HEK293 (cell line): ENCODE results near the gene STX4.

Experiments
- CTCF ChIA-PET: fragments of 350-600 bp; formaldehyde crosslinking; extraction: SDS; loops from one replicate; lab custom pipeline; 2021; ENCODE audit warnings: antibody characterized with exemption; lab: Yijun Ruan, JAX
- POLR2A ChIA-PET: fragments of 300-600 bp; formaldehyde crosslinking; extraction: SDS; loops from one replicate; lab custom pipeline; 2020; ENCODE audit warnings: antibody characterized with exemption, inconsistent platforms; lab: Yijun Ruan, JAX
- H3K27ac ChIP-seq: fragments of 200-500 bp; sonication (Bioruptor generic); 2 replicates; pipeline ENCODE4 v1.5.1; 2014; ENCODE audit warnings: low read depth, low read length, control low read depth, inconsistent platforms; ENCODE audit errors: extremely low read depth
- H3K36me3 ChIP-seq, 2 experiments: fragments of 200-500 bp in 1 of 2; sonication (Bioruptor generic) in 1 of 2; 1 replicate in 1 of 2; 2 replicates in 1 of 2; pipeline ENCODE4 v1.5.1; 2014 to 2017; ENCODE audit warnings: inconsistent platforms in 2 of 2, low read length in 2 of 2; ENCODE audit not compliant: control insufficient read depth in 2 of 2, insufficient read depth in 1 of 2
- H3K4me1 ChIP-seq: fragments of 200-500 bp; sonication (Bioruptor generic); 2 replicates; pipeline ENCODE4 v1.5.1; 2014; ENCODE audit warnings: mild to moderate bottlenecking, low read length, inconsistent platforms; ENCODE audit not compliant: control insufficient read depth, insufficient read depth
- H3K4me3 ChIP-seq: 2 replicates; pipeline ENCODE4 v1.5.1; 2011; ENCODE audit warnings: low read depth, mild to moderate bottlenecking, control low read depth, low read length, moderate library complexity
- H3K9me3 ChIP-seq: fragments of 200-500 bp; sonication (Bioruptor generic); 2 replicates; pipeline ENCODE4 v1.5.1; 2014; ENCODE audit warnings: low read depth, low read length, inconsistent platforms; ENCODE audit not compliant: control insufficient read depth, insufficient read depth
- GLI4 ChIP-seq: fragments of 450-650 bp; formaldehyde crosslinking; IDR thresholded peaks from 2 replicates; pipeline ENCODE4 v1.5.1; 2016; ENCODE audit warnings: missing biosample characterization, missing genetic modification characterization
- GLIS1 ChIP-seq: fragments of 450-650 bp; formaldehyde crosslinking; IDR thresholded peaks from 2 replicates; pipeline ENCODE4 v1.5.1; 2016; ENCODE audit warnings: missing biosample characterization, missing genetic modification characterization
- GLIS2 ChIP-seq: fragments of 450-650 bp; formaldehyde crosslinking; IDR thresholded peaks from 2 replicates; pipeline ENCODE4 v1.5.1; 2016; ENCODE audit warnings: missing biosample characterization, missing genetic modification characterization
- OSR2 ChIP-seq: fragments of 450-650 bp; formaldehyde crosslinking; IDR thresholded peaks from 2 replicates; pipeline ENCODE4 v1.5.1; 2016; ENCODE audit warnings: missing biosample characterization, missing genetic modification characterization
- SP2 ChIP-seq: fragments of 450-650 bp; formaldehyde crosslinking; IDR thresholded peaks from 2 replicates; pipeline ENCODE4 v1.5.1; 2016; ENCODE audit warnings: missing biosample characterization, missing genetic modification characterization
- SP3 ChIP-seq: fragments of 450-650 bp; formaldehyde crosslinking; IDR thresholded peaks from 2 replicates; pipeline ENCODE4 v1.5.1; 2016; ENCODE audit warnings: missing biosample characterization, missing genetic modification characterization
- ZBTB21 ChIP-seq: fragments of 450-650 bp; formaldehyde crosslinking; IDR thresholded peaks from 2 replicates; pipeline ENCODE4 v1.5.1; 2017; ENCODE audit warnings: missing biosample characterization, missing genetic modification characterization
- ZFP41 ChIP-seq: fragments of 450-650 bp; formaldehyde crosslinking; IDR thresholded peaks from 2 replicates; pipeline ENCODE4 v1.5.1; 2016; ENCODE audit warnings: missing biosample characterization, missing genetic modification characterization, borderline replicate concordance
- ZNF138 ChIP-seq: fragments of 450-650 bp; formaldehyde crosslinking; IDR thresholded peaks from 2 replicates; pipeline ENCODE4 v1.5.1; 2016; ENCODE audit warnings: missing biosample characterization, missing genetic modification characterization, borderline replicate concordance
- ZNF394 ChIP-seq: fragments of 450-650 bp; formaldehyde crosslinking; IDR thresholded peaks from 2 replicates; pipeline ENCODE4 v1.5.1; 2016; ENCODE audit warnings: missing biosample characterization, missing genetic modification characterization, mild to moderate bottlenecking, moderate library complexity, borderline replicate concordance
- ZNF501 ChIP-seq: fragments of 450-650 bp; formaldehyde crosslinking; IDR thresholded peaks from 2 replicates; pipeline ENCODE4 v1.5.1; 2016; ENCODE audit warnings: missing biosample characterization, missing genetic modification characterization
- ZNF529 ChIP-seq: fragments of 450-650 bp; formaldehyde crosslinking; IDR thresholded peaks from 2 replicates; pipeline ENCODE4 v1.5.1; 2017; ENCODE audit warnings: missing genetic modification characterization, missing biosample characterization; ENCODE audit not compliant: insufficient replicate concordance
- ZNF768 ChIP-seq: fragments of 450-650 bp; formaldehyde crosslinking; IDR thresholded peaks from 2 replicates; pipeline ENCODE4 v1.5.1; 2018; ENCODE audit warnings: missing biosample characterization, mild to moderate bottlenecking, missing genetic modification characterization
- ZNF785 ChIP-seq: fragments of 450-650 bp; formaldehyde crosslinking; IDR thresholded peaks from 2 replicates; pipeline ENCODE4 v1.5.1; 2016; ENCODE audit warnings: missing biosample characterization, missing genetic modification characterization
- ZXDB ChIP-seq: fragments of 450-650 bp; formaldehyde crosslinking; IDR thresholded peaks from 2 replicates; pipeline ENCODE4 v1.5.1; 2016; ENCODE audit warnings: missing biosample characterization, missing genetic modification characterization
- TF ChIP-seq, protein P1 (sequence below): fragments of 450-650 bp; formaldehyde crosslinking; IDR thresholded peaks from 2 replicates; pipeline ENCODE4 v1.5.1; 2017; ENCODE audit warnings: missing biosample characterization, missing genetic modification characterization
- TF ChIP-seq, protein P2 (sequence below): fragments of 450-650 bp; formaldehyde crosslinking; IDR thresholded peaks from 2 replicates; pipeline ENCODE4 v1.5.1; 2016; ENCODE audit warnings: missing biosample characterization, missing genetic modification characterization, borderline replicate concordance
- TF ChIP-seq, protein P3 (sequence below): fragments of 450-650 bp; formaldehyde crosslinking; IDR thresholded peaks from 2 replicates; pipeline ENCODE4 v1.5.1; 2017; ENCODE audit warnings: missing biosample characterization, missing genetic modification characterization
- TF ChIP-seq, protein P4 (sequence below): fragments of 450-650 bp; formaldehyde crosslinking; IDR thresholded peaks from 2 replicates; pipeline ENCODE4 v1.5.1; 2016; ENCODE audit warnings: missing biosample characterization, missing genetic modification characterization
- TF ChIP-seq, protein P5 (sequence below): fragments of 450-650 bp; formaldehyde crosslinking; conservative IDR thresholded peaks from 2 replicates; pipeline ENCODE4 v1.5.1; 2016; ENCODE audit warnings: low read depth, missing biosample characterization, missing genetic modification characterization

Gene STX4

DNA sequence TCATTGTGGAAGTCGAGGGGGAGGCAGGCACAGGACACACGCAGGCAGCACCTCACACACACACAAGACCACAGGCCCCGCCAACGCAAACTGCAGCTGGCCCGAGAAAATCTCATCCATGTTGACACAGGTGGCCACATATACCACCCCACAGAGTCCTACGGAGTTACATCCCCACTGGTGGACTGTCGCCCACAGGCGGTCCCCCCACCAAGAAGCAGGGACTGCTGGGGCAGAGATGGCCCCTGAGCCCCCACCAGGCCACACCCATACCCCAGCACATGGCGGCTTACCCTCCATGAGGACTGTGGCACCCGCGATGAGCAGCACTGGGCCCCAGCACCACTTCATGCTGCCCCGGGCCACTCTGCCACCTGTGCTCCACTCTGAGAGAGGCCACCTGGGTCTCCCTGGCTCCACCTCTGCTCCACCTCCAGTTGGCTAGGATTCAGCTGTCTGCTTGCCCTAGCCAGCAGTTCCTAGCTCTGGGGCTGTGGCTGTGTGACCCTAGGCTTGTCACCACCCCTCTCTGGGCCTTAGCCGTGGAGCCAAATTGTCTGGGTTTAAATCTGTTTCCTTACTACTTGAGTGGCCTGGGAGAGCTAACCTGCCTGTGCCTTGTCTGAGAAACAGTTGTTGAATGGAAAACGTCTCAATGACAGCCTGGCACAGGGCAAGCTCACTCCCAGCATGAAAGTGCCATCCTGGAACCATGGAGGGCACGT is 55.3 kb downstream of the STX4 start, which contains the start of gene PRSS53:
PRSS53 (minus strand) TSS at position 485 of the 725 bp plus-strand sequence; CDS start at position 351, 134 bp downstream.
- no peak for TF ChIP-seq OSR2
- TF ChIP-seq ZNF394 (tag by site-specific recombination) = no peak
- TF ChIP-seq ZFP41 (tag by site-specific recombination) = no peak
- no peak for TF ChIP-seq ZNF529 (tag by site-specific recombination)
- peak; percentile 57 for TF ChIP-seq GLIS1
- TF ChIP-seq ZNF768 (tag by site-specific recombination) = peak; percentile 88; the same call in 1 of the 2 replicates
- TF ChIP-seq GLIS2 (tag by site-specific recombination) = peak; percentile 43; the same call in 1 of the 2 replicates
- no peak for TF ChIP-seq GLI4 (tag by site-specific recombination)
- no peaks in the 10 kb centered on the region for H3K9me3 ChIP-seq
- POLR2A ChIA-PET = interaction anchor here (0.8 to 1.2 kb wide), 2 partner anchors 11 to 29 kb away, joined by 3 to 4 read pairs; partner anchors contain the start of gene KAT8
- CTCF ChIA-PET = no interaction called here
- peaks cover 0 to 46% of the 10 kb centered on the region in 2 experiments; a peak in 2 of 3 replicates for H3K36me3 ChIP-seq
- H3K4me3 ChIP-seq = no peak within 1 kb of the TSS
- peaks cover 3% of the 10 kb centered on the region; the same call in 1 of the 2 replicates for H3K4me1 ChIP-seq
- H3K27ac ChIP-seq = no peak within 1 kb of the TSS

DNA sequence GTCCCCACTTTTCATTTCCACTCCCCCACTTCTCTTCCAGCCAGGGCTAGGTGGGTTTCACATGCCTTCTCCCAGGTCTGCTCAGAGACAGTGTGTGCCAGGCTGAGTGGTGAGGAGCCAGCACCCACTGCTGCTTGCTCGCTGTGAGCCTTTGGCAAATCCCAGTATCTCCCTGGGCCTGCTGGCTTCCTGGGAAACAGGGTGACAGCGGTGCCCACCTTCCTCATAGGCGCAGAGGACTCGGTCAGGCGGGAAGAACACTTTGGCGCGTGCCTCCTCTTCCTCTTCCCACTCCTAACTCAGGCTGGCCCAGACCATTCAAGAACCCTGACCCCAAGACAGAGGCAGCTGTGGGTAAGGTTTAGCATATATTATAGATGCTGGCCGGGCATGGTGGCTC is 55.8 kb downstream of the STX4 start:
- no peak overlapping the region for H3K4me3 ChIP-seq
- H3K27ac ChIP-seq = no peak overlapping the region
- peaks cover 0 to 45% of the 10 kb centered on the region in 2 experiments; a peak in 2 of 3 replicates for H3K36me3 ChIP-seq
- no peaks in the 10 kb centered on the region for H3K9me3 ChIP-seq
- CTCF ChIA-PET = no interaction called here
- POLR2A ChIA-PET = interaction anchor here (0.8 to 1.2 kb wide), 2 partner anchors 12 to 28 kb away, joined by 3 to 4 read pairs; partner anchors contain the start of gene KAT8
- H3K4me1 ChIP-seq = peaks cover 3% of the 10 kb centered on the region; the same call in 1 of the 2 replicates
- no peak for TF ChIP-seq SP3
- no peak for TF ChIP-seq ZNF138
- TF ChIP-seq, protein P1, sequence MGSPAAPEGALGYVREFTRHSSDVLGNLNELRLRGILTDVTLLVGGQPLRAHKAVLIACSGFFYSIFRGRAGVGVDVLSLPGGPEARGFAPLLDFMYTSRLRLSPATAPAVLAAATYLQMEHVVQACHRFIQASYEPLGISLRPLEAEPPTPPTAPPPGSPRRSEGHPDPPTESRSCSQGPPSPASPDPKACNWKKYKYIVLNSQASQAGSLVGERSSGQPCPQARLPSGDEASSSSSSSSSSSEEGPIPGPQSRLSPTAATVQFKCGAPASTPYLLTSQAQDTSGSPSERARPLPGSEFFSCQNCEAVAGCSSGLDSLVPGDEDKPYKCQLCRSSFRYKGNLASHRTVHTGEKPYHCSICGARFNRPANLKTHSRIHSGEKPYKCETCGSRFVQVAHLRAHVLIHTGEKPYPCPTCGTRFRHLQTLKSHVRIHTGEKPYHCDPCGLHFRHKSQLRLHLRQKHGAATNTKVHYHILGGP (tag by site-specific recombination) = no peak
- TF ChIP-seq, protein P2, sequence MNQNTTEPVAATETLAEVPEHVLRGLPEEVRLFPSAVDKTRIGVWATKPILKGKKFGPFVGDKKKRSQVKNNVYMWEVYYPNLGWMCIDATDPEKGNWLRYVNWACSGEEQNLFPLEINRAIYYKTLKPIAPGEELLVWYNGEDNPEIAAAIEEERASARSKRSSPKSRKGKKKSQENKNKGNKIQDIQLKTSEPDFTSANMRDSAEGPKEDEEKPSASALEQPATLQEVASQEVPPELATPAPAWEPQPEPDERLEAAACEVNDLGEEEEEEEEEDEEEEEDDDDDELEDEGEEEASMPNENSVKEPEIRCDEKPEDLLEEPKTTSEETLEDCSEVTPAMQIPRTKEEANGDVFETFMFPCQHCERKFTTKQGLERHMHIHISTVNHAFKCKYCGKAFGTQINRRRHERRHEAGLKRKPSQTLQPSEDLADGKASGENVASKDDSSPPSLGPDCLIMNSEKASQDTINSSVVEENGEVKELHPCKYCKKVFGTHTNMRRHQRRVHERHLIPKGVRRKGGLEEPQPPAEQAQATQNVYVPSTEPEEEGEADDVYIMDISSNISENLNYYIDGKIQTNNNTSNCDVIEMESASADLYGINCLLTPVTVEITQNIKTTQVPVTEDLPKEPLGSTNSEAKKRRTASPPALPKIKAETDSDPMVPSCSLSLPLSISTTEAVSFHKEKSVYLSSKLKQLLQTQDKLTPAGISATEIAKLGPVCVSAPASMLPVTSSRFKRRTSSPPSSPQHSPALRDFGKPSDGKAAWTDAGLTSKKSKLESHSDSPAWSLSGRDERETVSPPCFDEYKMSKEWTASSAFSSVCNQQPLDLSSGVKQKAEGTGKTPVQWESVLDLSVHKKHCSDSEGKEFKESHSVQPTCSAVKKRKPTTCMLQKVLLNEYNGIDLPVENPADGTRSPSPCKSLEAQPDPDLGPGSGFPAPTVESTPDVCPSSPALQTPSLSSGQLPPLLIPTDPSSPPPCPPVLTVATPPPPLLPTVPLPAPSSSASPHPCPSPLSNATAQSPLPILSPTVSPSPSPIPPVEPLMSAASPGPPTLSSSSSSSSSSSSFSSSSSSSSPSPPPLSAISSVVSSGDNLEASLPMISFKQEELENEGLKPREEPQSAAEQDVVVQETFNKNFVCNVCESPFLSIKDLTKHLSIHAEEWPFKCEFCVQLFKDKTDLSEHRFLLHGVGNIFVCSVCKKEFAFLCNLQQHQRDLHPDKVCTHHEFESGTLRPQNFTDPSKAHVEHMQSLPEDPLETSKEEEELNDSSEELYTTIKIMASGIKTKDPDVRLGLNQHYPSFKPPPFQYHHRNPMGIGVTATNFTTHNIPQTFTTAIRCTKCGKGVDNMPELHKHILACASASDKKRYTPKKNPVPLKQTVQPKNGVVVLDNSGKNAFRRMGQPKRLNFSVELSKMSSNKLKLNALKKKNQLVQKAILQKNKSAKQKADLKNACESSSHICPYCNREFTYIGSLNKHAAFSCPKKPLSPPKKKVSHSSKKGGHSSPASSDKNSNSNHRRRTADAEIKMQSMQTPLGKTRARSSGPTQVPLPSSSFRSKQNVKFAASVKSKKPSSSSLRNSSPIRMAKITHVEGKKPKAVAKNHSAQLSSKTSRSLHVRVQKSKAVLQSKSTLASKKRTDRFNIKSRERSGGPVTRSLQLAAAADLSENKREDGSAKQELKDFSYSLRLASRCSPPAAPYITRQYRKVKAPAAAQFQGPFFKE (tag by site-specific recombination) = no peak
- TF ChIP-seq ZXDB (tag by site-specific recombination) = no peak
- no peak for TF ChIP-seq ZNF785
- TF ChIP-seq, protein P3, sequence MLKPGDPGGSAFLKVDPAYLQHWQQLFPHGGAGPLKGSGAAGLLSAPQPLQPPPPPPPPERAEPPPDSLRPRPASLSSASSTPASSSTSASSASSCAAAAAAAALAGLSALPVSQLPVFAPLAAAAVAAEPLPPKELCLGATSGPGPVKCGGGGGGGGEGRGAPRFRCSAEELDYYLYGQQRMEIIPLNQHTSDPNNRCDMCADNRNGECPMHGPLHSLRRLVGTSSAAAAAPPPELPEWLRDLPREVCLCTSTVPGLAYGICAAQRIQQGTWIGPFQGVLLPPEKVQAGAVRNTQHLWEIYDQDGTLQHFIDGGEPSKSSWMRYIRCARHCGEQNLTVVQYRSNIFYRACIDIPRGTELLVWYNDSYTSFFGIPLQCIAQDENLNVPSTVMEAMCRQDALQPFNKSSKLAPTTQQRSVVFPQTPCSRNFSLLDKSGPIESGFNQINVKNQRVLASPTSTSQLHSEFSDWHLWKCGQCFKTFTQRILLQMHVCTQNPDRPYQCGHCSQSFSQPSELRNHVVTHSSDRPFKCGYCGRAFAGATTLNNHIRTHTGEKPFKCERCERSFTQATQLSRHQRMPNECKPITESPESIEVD (tag by site-specific recombination) = no peak
- no peak for TF ChIP-seq SP2
- no peak for TF ChIP-seq GLI4 (tag by site-specific recombination)
- TF ChIP-seq ZNF501 (tag by site-specific recombination) = no peak
- TF ChIP-seq ZBTB21 = no peak
- TF ChIP-seq, protein P4, sequence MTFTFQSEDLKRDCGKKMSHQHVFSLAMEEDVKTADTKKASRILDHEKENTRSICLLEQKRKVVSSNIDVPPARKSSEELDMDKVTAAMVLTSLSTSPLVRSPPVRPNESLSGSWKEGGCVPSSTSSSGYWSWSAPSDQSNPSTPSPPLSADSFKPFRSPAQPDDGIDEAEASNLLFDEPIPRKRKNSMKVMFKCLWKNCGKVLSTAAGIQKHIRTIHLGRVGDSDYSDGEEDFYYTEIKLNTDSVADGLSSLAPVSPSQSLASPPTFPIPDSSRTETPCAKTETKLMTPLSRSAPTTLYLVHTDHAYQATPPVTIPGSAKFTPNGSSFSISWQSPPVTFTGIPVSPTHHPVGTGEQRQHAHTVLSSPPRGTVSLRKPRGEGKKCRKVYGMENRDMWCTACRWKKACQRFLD (tag by site-specific recombination) = no peak
- TF ChIP-seq, protein P5, sequence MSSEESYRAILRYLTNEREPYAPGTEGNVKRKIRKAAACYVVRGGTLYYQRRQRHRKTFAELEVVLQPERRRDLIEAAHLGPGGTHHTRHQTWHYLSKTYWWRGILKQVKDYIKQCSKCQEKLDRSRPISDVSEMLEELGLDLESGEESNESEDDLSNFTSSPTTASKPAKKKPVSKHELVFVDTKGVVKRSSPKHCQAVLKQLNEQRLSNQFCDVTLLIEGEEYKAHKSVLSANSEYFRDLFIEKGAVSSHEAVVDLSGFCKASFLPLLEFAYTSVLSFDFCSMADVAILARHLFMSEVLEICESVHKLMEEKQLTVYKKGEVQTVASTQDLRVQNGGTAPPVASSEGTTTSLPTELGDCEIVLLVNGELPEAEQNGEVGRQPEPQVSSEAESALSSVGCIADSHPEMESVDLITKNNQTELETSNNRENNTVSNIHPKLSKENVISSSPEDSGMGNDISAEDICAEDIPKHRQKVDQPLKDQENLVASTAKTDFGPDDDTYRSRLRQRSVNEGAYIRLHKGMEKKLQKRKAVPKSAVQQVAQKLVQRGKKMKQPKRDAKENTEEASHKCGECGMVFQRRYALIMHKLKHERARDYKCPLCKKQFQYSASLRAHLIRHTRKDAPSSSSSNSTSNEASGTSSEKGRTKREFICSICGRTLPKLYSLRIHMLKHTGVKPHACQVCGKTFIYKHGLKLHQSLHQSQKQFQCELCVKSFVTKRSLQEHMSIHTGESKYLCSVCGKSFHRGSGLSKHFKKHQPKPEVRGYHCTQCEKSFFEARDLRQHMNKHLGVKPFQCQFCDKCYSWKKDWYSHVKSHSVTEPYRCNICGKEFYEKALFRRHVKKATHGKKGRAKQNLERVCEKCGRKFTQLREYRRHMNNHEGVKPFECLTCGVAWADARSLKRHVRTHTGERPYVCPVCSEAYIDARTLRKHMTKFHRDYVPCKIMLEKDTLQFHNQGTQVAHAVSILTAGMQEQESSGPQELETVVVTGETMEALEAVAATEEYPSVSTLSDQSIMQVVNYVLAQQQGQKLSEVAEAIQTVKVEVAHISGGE = no peak
